NCI-H2196 treated with DMSO at 0.1 percent for 48 hours (cell line): ENCODE measurements around the gene MLYCD.

Source experiments
- DNase-seq: peaks from one replicate; lab custom pipeline; 2025; ENCODE audit not compliant: unreplicated experiment; lab: John Stamatoyannopoulos, UW

The MLYCD gene

DNA sequence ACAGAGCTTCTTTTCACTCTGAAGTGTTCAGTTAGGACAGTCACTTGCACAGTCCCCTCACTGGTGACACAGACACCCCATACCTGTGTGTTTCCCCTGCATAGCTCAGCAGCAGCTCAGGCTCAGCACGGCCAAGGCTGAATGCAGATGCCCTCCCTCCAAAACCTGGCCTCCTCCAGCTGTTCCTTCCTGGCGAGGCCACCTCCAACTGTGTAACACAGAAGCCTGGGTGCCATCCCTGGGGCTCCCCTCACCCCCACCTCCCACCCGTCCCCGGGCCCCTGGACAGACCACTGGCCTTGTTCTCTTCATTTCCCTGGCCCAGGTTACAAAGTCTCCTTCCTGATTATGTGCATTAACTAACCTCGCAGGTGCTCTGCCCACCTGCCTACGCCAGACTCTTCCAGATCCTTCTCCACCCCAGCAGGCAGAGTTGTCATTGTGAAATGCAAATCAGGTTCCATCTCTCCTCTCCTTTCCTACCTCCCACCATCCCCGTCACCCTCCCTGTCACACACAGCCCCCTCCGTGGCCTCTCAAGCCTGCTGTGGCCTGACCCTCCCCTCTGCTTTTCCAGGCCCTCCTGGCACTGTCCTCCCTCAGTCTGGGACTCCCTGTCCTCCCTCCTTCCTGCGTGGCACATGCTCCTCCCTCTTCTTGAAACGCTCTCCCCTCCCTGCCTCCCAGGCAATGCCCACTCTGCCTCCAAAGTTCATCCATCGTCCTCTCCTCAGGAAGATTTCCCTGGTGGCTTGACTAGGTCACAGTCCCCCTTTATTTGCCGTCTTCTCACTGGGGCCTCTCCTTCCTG, 26.4 kb downstream of the MLYCD start:
- no peak for DNase-seq

DNA sequence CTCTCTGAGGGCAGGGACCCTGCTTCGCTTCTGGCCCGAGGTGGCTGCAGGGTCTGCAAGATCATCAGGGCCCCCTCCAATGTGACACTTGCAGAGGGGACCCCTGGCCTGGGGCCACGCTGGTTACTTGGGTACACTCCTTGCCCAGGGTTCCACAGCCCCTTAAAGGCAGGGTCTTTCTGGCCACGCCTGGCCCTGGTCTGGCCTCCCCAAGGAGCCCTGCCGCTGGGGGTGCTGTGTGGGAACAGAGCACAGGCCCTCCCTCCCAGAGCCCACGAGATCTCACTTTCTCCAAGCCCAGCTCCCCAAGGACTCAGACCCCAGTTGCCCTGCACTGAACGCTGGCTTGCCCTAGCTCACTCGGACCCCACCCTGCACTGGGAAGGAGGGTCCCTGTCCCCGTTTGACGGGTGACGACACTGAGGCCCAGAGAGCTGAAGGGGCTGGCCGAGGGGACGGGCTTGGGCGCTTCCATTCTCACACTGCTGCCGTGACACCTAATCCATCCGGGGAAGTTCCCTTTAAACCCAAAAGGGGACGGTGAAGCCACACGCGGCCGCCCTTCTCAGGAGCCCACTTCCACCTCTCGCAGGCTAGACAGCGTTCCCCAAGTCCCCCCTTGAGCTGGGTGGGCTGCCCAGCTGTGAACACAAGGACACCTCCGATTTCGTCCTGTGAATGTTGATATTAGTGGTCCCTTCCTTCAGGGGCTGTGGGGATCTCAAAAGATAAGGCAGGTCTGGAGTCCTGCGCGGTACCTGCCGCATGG, 27.2 kb downstream of the MLYCD start:
- DNase-seq, result no peak

DNA sequence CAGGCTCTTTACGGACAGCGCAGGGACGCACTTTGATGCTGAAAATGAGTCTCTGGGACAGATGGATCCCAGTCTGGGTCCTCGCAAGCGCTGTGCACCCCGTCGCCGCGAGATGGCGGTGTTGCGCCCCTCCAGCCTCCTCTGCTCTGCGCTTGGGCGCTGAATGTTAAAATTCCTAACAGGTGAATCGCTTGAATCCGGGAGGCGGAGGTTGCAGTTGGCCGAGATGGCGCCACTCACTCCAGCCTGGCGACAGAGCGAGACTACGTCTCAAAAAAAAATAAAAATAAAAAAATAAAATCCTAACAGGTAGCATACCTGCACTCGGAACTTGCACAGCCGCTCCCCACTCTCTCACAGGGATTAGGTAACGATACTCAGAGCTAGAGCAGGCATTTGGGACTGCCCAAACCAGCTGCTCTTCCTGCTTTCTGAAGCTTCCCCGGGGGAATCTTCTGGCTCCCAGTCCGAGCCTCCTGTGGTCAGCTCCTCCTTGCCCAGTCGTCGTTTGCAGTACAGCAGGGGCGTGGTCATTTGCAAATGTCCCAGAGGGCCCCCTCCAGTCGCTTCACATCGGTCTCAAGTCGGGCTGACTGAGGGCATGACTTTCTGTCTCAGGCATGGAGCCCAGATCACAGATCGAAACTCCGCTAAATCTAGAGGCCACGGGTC, 27.9 kb downstream of the MLYCD start:
- DNase-seq, result no peak

GRCh38 chr16:83928341-83929055, 29.6 kb downstream of the MLYCD start:
- DNase-seq, result no peak

GRCh38 chr16:83929811-83930555, 31.1 kb downstream of the MLYCD start:
- DNase-seq, result no peak

GRCh38 chr16:83930730-83931500, 32.0 kb downstream of the MLYCD start:
- no peak for DNase-seq

DNA sequence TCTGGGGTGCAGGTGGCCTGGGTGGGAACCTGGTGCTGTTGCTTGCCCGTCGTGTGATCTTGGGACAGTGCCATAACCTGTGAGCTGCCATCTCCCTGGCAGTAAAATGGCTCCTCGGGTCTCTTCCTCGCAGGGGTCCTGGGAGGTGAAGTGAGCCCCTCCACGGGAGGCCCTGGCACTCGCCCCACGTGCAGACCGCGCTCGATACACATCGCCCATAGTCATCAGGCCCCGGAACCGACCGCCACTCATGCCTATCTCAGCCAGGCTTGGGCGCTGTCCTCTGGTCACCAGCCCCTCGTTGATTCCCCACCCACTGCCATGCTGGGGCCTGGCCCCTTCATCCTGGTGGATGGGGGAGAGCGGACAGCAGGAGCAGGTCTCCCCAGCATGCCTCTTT, 32.6 kb downstream of the MLYCD start:
- no peak for DNase-seq

DNA sequence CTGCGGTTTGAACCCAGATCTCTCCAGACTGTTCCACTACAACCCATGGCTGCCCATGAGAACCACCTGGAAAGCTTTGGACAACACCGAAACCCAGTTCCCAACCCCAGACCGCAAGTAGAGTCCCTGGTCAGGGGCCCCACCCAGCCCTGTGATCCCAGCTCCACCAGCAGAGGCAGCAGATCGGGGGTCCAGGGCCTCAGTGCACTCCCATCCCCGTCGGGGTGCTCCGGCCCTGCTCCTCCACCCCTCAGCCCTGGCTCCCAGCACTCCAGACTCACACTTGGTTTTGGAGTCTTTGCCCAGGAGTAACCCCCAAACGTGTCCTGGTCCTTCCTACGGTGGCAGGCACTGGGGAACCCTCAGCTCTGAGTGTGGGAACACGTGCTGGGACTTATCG, 33.4 kb downstream of the MLYCD start:
- DNase-seq, result no peak

- DNase-seq, result no peak
Measured at GRCh38 chr16:83932955-83933673, 34.2 kb downstream of the MLYCD start.

DNA sequence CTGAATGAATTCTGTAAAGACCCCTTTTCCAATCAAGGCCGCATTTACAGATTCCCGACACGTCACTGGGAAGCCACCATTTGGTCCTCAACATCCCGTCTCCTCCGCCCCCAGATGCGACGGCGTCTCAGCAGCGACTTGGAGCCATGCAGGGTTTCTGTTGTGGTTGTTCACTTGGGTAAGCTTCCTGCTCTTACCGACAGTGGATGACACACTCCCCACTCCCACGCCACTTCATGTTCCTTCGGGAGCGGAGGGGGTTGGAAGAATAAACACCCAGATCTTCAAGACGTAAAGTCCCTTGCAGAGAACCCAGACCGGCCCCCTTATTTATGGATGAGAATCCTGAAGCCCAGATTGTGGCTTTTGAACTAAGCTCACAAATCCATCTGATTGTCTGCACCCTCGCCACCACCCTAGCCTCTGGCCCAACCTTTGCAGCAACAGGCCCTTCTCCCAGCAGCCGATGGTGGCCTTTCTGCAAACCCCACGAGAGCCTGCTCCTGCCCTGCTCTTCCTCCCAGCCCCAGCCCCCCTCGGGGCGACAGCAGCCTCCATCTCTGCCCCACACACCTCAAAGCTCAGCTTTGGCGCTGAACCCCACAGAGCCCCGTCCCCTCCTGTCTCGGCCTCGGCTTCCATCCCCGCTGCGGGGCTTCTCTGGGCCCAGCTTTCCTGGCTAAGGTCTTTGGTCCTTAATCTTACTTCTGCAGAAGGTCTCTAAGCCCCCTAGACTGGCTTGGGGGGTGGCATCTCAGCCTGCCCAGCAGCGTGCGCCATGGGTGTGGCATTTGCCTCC, 35.2 kb downstream of the MLYCD start:
- no peak for DNase-seq

- no peak for DNase-seq
Measured at GRCh38 chr16:83934684-83934977, 35.7 kb downstream of the MLYCD start.

GRCh38 chr16:83935005-83935857, 36.3 kb downstream of the MLYCD start:
- no peak for DNase-seq

GRCh38 chr16:83935858-83936255, 36.9 kb downstream of the MLYCD start:
- no peak for DNase-seq

DNA sequence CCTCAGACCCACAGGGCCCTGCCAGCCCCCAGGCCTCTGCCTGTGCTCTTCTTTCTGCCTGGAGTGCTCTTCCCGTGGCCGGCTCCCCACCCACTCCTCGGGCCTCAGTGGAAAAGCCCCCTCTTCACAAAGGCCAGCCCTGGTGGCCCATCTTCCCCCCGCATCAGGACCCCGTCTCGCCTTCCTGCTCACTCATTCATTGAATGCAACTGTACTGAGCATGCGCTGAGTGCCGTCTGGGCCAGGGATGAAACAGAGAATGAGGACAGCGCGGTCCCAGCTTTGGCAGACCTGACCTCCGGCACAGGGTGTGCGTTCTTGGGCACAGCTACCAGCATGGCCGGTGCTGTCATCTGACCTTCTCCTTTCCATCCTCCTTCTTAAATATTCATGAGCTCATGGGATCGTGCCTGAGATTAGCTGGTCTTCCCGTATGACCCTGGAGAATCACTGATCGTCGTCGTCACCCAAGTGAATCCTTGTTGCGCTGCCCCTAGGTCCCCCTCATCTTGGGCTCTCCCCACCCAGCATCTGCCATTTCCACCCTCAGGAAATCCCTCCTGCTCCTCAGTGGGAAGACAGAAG, 37.8 kb downstream of the MLYCD start:
- no peak for DNase-seq

GRCh38 chr16:83937267-83937666, 38.4 kb downstream of the MLYCD start:
- DNase-seq, result no peak

DNA sequence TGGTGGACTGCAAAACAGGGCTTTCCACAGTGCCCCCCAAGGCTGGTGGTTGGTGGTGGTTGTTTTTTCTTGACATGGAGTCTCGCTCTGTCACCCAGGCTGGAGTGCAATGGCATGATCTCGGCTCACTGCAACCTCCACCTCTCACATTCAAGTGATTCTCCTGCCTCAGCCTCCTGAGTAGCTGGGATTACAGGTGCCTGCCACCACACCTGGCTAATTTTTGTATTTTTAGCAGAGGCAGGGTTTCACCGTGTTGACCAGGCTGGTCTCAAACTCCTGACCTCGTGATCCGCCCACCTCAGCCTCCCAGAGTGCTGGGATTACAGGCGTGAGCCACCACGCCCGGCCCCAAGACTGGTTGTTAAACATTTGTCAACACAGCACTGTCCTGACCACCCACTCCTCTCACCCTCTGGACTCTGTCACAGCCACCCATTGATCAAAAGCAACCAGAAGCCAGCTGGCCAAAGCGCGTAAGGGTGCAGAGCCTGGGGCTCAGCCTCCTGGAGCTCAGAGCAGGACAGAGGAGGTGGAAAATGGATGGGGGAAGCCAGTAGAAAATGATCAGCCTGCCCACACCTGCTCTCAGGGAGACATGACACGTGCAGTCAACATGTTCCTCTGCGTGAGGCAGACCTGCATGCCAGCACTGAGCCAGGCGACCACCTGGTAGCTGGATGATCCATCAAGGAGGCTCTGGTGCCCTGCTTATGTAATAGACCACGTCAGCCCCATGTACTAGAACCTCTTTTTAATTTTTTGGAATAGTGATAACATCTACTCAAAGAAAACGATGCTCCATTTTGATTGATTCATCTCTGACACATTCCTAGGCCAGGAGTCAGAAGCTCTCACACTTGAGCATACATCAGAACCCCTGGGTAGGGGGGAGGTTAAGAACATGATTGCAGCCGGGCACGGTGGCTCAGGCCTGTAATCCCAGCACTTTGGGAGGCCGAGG, 39.3 kb downstream of the MLYCD start:
- no peak for DNase-seq
